Spleen (tissue), 11 donors: ENCODE results near the gene COBLL1. TPM values are rescaled to one million over a fixed set of nuclear protein-coding genes. Genes with fewer than 3 reads are reported as not detected.

Experiments
- DNase-seq: peaks from one replicate; pipeline ENCODE4 v3.0.0-alpha.2; 2020
- H3K27ac ChIP-seq, 8 donors: fragments of 200-600 bp; sonication (generic) in 7 of 8; 1 replicate in 4 of 8; 2 replicates in 4 of 8; pipeline versions ENCODE4 v1.5.0 to v1.8.0; 2016 to 2021; ENCODE audit warnings: inconsistent platforms in 4 of 8, mild to moderate bottlenecking in 4 of 8, moderate library complexity in 1 of 8
- H3K27me3 ChIP-seq, 7 donors: fragments of 200-600 bp; sonication (generic) in 6 of 7; replicated peaks in 1 of 7; 1 replicate in 4 of 7; 2 replicates in 3 of 7; pipeline versions ENCODE4 v1.5.0 to v1.8.0; 2016 to 2021; ENCODE audit warnings: inconsistent platforms in 3 of 7, mild to moderate bottlenecking in 1 of 7
- H3K36me3 ChIP-seq, 6 donors: fragments of 200-600 bp; sonication (generic) in 5 of 6; 1 replicate in 4 of 6; 2 replicates in 2 of 6; pipeline versions ENCODE4 v1.5.0 to v1.8.0; 2016 to 2021; ENCODE audit warnings: inconsistent platforms in 2 of 6
- H3K4me1 ChIP-seq, 6 donors: fragments of 200-600 bp; sonication (generic) in 5 of 6; 1 replicate in 3 of 6; 2 replicates in 3 of 6; pipeline versions ENCODE4 v1.5.0 to v1.8.0; 2016 to 2021; ENCODE audit warnings: inconsistent platforms in 3 of 6
- H3K4me3 ChIP-seq, 8 donors: fragments of 200-600 bp; sonication (generic) in 7 of 8; 1 replicate in 4 of 8; 2 replicates in 4 of 8; pipeline versions ENCODE4 v1.5.0 to v1.8.0; 2016 to 2021; ENCODE audit warnings: inconsistent platforms in 4 of 8, mild to moderate bottlenecking in 4 of 8, moderate library complexity in 2 of 8
- H3K9me3 ChIP-seq, 8 donors: fragments of 200-600 bp; sonication (generic) in 7 of 8; 1 replicate in 4 of 8; 2 replicates in 4 of 8; pipeline versions ENCODE4 v1.5.0 to v1.8.0; 2016 to 2021; ENCODE audit warnings: inconsistent platforms in 4 of 8
- CTCF ChIP-seq, 11 experiments: fragments of 200-600 bp in 7 of 11; fragments of 450-650 bp in 4 of 11; sonication (generic) in 4 of 11; IDR thresholded peaks in 8 of 11; conservative IDR thresholded peaks in 3 of 11; 1 replicate in 7 of 11; 2 replicates in 4 of 11; pipeline versions ENCODE4 v1.4.0 to v1.8.0; 2016 to 2021; ENCODE audit warnings: antibody characterized with exemption in 11 of 11, inconsistent platforms in 4 of 11, mild to moderate bottlenecking in 1 of 11
- POLR2A ChIP-seq, 3 donors: fragments of 450-650 bp; IDR thresholded peaks; one replicate each; pipeline ENCODE4 v1.5.1; 2017; ENCODE audit warnings: antibody characterized with exemption in 3 of 3, mild to moderate bottlenecking in 1 of 3
- POLR2AphosphoS5 ChIP-seq, 3 donors: sonication (generic); formaldehyde crosslinking; IDR thresholded peaks; one replicate each; pipeline ENCODE4 v1.5.1; 2017; ENCODE audit warnings: antibody characterized with exemption in 3 of 3
- WGBS, 5 donors: extraction: QIAGEN DNeasy Blood & Tissue Kit in 3 of 5; methylation state at CpG; one replicate each; pipeline versions ENCODE4 v1.1.5 to v1.1.7; 2013 to 2018; 5-methylcytosine and 5-hydroxymethylcytosine counted together
- intact Hi-C: fragments of 100-400 bp; cut with DNase I; formaldehyde crosslinking; loops from one replicate; pipeline ENCODE4 v1.15.0; 2023; ENCODE audit warnings: low total_unique reads
- polyA plus RNA-seq, 3 donors: library from polyadenylated mRNA; stranded (reverse); fragments of 200-250 nt; gene quantifications; one replicate each; pipeline ENCODE4 v1.2.1, GENCODE V29; 2013
- total RNA-seq, 7 donors: library from RNA; depleted of rRNA in 3 of 7; stranded (reverse); fragments of >200 nt in 3 of 7; fragmentation: NEBNext Ultra II Directional in 4 of 7; extraction: Animal tissue kit (Norgen Biotek cat#: 25700) in 4 of 7; gene quantifications; one replicate each; pipeline versions ENCODE4 v1.1.0 to v1.2.1, GENCODE V29; 2016 to 2021
- donor health status: healthy with polysubstance abuse.
- donor health status: DM: no; HTN: no; CAD: no; lungs with moderate emphysema.
- donor health status: DM: no; HTN: no; CAD: no.
- donor health status: Bipolar disorder and iron deficiency.
- donor health status: healthy.
- donor health status: DM: no; HTN: no; CAD: no.
- donor health status: DM: yes; HTN: yes; CAD: no.

The COBLL1 gene
- total and polyA plus RNA-seq, 10 donors = 6.4 to 86.8 (median 49.9) TPM

DNA sequence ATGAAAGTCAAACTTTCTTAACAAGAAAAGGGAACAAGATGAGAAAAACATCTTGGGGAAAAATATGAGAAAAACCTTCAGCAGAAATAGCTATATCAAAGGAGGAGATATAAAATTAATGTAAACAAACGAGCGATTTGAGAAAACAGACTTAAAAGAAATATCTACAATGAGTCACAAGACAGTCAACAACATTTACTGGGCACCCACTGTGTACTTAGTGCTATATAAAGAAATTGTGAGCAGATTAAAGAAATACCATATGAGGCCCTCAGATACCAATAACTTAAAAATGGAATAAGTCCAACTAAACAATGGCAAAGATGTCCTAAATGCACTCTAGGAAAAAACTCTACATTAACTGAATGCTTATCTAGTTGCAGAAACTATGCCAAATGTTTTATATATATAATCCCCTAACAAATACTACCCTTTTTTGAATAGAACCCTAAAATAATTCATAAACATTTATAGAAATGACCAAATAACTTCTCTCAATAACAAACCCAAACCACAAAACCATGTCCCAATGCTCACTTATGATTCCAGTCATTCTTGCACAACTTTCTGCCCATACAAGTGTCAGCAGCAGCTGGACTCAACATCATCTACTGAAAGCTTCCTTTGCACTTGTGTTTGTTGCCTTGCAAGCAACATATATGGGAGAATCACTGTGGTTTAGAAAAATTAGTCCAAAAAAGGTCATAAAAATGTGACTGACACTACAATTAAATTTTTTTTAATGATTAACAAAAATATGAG lies 83.5 kb downstream of the COBLL1 start:
- no peaks in the 10 kb centered on the region for H3K9me3 ChIP-seq
- peak overlapping the region in 2 of 8 donors; percentile 5 to 25 for H3K4me3 ChIP-seq
- TF ChIP-seq POLR2A (IDR thresholded peaks at IDR 0.05) (no peak), POLR2AphosphoS5 (IDR thresholded peaks at IDR 0.05) (peak in 1 of 3 donors; percentile 30), CTCF (IDR thresholded peaks at IDR 0.05 in 8 of 11, conservative IDR thresholded peaks at IDR 0.05 in 3 of 11) (no peak)
- H3K27ac ChIP-seq = peak overlapping the region in 6 of 8 donors; percentile 20 to 86 (median 76)
- intact Hi-C loops = no loop called here
- no peak for DNase-seq
- 65 to 82% (median 74%) methylated on average over 2 of the region's 2 CpGs for WGBS, 5 donors
- H3K27me3 ChIP-seq = no peaks in the 10 kb centered on the region
- peaks cover 0 to 64% (median 13%) of the 10 kb centered on the region in 6 donors for H3K4me1 ChIP-seq
- H3K36me3 ChIP-seq = no peaks in the 10 kb centered on the region

DNA sequence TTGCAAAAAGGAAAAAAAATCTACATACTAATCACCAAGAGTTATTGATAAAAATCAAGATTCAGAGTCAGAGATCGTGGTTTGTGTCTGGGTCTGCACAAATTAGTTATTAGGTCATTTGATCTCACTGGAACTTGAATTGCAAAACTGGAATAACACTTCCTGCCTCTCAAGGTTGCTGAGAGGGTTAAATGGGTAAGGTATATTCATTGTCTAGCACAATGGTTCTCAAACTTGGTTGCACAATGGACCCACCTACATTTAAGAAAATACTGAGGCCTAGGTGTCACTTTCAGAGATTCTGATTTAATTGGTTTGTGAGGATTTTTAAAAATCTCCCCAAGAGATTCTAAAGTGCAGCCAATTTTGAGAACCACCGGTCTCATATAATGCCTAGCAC lies 84.8 kb downstream of the COBLL1 start:
- no peak for DNase-seq
- intact Hi-C loops = no loop called here
- WGBS, 5 donors = 49 to 75% (median 52%) methylated on average over 2 of the region's 2 CpGs
- Histone ChIP-seq H3K27me3 (no peaks in the 10 kb centered on the region), H3K9me3 (no peaks in the 10 kb centered on the region), H3K27ac (peak overlapping the region in 3 of 8 donors; percentile 74 to 86 (median 82)), H3K36me3 (no peaks in the 10 kb centered on the region), H3K4me1 (peaks cover 0 to 51% (median 11%) of the 10 kb centered on the region in 6 donors), H3K4me3 (no peak overlapping the region)
- TF ChIP-seq CTCF (IDR thresholded peaks at IDR 0.05 in 8 of 11, conservative IDR thresholded peaks at IDR 0.05 in 3 of 11) = no peak
- TF ChIP-seq POLR2A (IDR thresholded peaks at IDR 0.05) = no peak
- TF ChIP-seq POLR2AphosphoS5 (IDR thresholded peaks at IDR 0.05) = no peak

DNA sequence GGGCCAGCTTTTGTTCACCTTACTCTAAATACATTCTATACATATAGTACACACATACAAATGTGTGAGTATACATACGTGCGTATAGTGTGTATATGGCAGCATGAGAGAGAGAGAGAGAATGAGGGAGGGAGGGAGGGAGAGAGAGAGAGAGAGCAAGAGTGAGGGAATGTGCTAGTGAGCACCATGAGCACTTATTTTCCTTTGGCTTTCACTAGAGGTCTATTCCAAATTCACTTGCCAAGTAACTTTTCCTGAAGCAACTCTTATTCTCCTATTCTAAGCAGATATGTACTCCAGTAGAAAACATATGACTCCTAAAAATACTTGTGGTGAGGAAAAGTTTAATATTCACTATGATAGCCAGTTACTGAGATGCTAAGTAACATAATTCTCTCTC lies 85.7 kb downstream of the COBLL1 start:
- WGBS, 5 donors = 80 to 98% (median 86%) methylated on average over 2 of the region's 2 CpGs
- no peaks in the 10 kb centered on the region for H3K36me3 ChIP-seq
- TF ChIP-seq POLR2A (IDR thresholded peaks at IDR 0.05) = no peak
- TF ChIP-seq POLR2AphosphoS5 (IDR thresholded peaks at IDR 0.05) = no peak
- TF ChIP-seq CTCF (IDR thresholded peaks at IDR 0.05 in 8 of 11, conservative IDR thresholded peaks at IDR 0.05 in 3 of 11) = no peak
- intact Hi-C loops = no loop called here
- H3K4me3 ChIP-seq = no peak overlapping the region
- no peaks in the 10 kb centered on the region for H3K9me3 ChIP-seq
- no peak for DNase-seq
- H3K27me3 ChIP-seq = no peaks in the 10 kb centered on the region
- H3K4me1 ChIP-seq = peaks cover 0 to 46% (median 8%) of the 10 kb centered on the region in 6 donors
- H3K27ac ChIP-seq = peak overlapping the region in 4 of 8 donors; percentile 6 to 86 (median 68)
